ENCODE results near the gene CNDP1. TPM values are rescaled to one million over a fixed set of nuclear protein-coding genes. Genes with fewer than 3 reads are reported as not detected.
"Not testable (repeated sequence)": the region's sequence is repeated elsewhere in the genome, so short reads cannot be mapped to it uniquely, and the experiment has no call there.

Gene CNDP1, protein sequence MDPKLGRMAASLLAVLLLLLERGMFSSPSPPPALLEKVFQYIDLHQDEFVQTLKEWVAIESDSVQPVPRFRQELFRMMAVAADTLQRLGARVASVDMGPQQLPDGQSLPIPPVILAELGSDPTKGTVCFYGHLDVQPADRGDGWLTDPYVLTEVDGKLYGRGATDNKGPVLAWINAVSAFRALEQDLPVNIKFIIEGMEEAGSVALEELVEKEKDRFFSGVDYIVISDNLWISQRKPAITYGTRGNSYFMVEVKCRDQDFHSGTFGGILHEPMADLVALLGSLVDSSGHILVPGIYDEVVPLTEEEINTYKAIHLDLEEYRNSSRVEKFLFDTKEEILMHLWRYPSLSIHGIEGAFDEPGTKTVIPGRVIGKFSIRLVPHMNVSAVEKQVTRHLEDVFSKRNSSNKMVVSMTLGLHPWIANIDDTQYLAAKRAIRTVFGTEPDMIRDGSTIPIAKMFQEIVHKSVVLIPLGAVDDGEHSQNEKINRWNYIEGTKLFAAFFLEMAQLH
- total RNA-seq = 4.0 TPM

DNA sequence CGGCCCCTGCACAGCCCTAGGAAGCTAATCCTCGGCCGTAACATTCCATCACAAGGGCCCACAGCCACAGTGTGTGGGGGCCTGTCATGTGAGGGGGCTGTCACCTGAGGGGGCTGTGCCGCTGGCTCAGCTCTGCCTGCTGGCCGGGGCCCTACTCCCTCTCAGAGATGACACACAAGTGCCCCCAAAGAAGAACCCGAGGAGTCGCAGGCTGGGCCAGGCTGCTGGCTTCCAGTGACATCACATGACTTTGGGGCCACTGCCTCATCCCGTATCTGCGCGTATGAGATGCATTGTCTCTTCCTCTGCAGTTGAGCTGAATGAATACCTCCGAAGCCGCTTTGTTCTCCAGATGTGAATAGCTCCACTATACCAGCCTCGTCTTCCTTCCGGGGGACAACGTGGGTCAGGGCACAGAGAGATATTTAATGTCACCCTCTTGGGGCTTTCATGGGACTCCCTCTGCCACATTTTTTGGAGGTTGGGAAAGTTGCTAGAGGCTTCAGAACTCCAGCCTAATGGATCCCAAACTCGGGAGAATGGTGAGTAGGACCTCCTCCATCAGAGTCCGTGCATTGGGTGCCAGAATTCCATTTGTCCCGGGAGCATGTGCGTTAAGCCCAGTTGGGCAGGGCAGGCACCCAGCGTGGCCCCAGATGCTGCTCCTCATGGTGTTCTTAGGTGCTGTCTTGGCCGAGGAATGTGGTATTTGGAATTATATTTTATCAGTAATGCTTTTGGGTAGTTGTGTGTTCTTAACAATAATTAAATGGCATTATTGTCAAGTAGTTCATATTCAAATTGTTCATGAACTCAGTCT, at the start of gene CNDP1:
Gene CNDP1, plus strand, starts transcription at position 351 of the 820 bp plus-strand sequence. Its CDS starts 168 bp downstream, at position 519.
- DNase-seq (ENCODE audit: low spot score) = no peak

DNA sequence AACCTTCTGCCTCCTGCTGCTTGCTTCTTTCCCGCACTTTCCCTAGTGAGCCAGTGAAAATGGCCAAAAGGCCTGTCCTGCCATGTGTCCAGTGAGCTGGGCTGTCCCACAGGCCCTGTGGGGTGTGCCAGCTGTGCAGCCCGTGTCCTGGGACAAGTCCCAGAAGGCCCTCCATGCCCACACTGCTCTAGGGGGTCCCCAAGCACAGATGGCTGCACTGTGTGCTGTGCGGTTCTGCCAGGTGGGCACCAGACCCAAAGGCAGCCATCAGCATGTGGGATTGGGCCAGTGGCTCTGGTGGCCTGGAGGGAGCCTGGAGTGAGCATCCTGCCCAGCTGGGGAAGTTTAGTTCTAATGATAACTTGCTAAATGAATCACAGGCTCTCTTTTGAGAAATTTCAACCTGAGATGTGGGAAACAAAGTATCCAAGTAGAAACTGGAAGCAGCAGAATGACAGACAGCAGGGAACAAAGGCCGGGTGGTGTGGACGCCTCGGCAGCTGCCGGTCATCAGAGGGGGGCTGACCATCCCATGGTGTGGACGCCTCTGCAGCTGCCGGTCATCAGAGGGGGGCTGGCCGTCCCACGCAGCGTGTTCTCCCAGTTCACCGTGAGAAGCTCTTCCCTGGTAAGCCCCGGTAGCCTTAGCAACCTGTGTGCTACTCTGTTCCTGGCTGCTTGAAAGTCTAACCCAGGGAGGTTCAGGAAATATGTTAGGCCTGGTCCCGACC, 48.0 kb upstream of the CNDP1 start:
- no peak for DNase-seq (ENCODE audit: low spot score)

DNA sequence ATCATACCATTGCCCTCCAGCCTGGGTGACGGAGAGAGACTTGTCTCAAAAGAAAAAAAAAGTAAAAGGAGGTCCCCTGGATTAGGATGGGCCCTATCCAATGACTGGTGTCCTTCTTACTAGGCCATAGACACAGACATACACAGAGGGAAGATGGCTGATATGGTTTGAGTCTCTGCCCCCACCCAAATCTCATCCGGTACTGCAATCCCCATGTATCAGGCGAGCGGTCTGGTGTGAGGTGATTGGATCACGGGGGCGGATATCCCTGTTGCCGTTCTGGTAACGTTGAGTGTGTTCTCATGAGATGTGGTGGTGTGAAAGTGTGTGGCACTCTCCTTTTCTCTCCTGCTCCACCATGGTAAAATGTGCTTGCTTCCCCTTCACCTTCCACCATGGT, 45.9 kb upstream of the CNDP1 start:
- no peak for DNase-seq (ENCODE audit: low spot score)

DNA sequence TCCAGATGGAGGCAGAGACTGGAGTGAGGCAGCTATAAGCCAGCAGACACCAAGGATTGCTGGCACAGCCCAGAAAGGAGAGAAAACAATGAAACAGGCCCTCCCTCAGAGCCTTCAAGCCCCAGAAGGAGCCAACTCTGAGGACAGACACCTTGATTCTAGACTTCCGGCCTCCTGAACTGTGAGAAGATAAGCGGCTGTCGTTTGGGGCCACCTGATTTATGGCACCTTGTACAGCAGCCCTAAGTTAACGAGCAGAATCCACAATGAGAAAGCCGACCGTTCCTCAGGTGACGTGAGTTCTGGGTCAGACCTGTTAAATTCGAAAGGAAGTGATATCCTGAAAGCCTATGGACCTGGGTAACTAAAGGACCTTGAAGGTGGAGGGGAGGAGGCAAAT, 45.4 kb upstream of the CNDP1 start:
- DNase-seq (ENCODE audit: low spot score) = no peak

DNA sequence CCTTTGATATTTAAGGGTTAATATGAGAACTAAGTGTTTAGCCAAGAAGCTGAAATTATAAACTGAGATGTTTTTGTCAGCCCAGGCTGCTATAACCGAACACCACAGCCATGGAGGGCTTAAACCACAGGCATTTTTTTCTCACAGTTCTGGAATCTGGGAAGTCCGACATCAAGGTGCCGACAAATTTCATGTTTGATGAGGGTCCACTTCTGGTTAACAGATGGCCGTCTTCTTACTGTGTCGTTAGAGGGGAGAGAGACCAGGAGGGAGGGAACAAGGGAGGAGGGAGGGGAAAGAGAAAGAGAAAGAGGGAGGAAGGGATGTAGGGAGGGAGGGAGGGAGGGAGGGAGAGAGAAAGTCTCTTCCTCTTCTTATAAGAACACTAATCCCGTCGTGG, 44.6 kb upstream of the CNDP1 start:
- no peak for DNase-seq (ENCODE audit: low spot score)

DNA sequence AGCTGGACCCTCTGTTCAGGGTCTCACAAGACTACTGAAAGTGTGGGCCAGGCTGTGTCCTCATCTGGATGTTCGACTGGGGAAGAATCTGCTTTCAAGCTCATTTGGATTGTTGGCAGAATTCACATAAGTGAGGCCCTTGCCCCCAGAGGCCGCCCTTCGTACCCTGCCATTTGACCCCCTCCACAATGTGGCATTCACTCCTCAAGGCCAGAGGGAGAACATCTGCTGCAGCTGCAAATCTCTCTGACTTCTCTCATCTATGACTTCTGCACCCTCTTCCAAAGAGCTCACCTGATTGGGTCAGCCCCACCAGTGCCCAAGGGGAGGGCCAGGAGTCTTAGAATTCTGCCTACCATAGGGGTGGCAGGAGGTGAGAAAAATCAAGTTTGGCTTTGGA, 42.0 kb upstream of the CNDP1 start:
- no peak for DNase-seq (ENCODE audit: low spot score)

DNA sequence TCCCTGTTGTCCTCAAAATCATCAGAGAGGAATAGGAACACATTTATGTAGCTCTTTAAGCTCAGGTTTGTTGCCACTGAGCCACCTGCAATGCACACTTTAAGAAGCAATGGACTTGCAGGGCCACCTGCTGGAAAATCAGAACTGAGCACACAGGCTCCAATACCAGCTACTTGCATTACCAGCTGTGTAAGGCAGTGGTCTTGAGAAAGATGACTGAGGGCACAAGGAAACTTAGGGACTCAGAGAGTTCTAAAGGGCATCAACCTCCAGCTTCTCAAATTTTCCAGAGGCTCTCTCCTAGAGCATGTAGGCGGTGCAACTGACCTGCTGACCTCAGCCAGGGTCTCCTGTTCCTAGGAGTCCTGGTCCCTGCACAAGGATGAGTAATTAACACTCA, 40.6 kb upstream of the CNDP1 start:
- DNase-seq (ENCODE audit: low spot score) = peak; percentile 67

DNA sequence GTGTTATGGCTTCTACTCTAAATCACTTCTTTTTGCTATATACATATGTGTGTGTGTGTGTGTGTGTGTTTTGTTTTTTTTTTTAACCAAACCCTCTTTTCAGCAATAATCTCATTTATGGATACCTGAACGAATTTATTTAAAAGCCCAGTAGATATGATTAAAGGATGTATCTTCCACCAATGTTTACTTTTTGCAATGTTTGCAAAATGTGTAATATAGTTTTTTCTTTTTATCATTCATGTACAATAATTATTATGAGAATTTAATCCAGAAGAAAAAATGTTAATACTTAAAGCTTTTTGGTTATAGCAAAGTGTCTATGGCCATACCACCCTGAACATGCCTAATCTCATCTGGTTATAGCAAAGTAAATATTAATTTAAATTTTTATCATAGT, 39.8 kb upstream of the CNDP1 start:
- no peak for DNase-seq (ENCODE audit: low spot score)

DNA sequence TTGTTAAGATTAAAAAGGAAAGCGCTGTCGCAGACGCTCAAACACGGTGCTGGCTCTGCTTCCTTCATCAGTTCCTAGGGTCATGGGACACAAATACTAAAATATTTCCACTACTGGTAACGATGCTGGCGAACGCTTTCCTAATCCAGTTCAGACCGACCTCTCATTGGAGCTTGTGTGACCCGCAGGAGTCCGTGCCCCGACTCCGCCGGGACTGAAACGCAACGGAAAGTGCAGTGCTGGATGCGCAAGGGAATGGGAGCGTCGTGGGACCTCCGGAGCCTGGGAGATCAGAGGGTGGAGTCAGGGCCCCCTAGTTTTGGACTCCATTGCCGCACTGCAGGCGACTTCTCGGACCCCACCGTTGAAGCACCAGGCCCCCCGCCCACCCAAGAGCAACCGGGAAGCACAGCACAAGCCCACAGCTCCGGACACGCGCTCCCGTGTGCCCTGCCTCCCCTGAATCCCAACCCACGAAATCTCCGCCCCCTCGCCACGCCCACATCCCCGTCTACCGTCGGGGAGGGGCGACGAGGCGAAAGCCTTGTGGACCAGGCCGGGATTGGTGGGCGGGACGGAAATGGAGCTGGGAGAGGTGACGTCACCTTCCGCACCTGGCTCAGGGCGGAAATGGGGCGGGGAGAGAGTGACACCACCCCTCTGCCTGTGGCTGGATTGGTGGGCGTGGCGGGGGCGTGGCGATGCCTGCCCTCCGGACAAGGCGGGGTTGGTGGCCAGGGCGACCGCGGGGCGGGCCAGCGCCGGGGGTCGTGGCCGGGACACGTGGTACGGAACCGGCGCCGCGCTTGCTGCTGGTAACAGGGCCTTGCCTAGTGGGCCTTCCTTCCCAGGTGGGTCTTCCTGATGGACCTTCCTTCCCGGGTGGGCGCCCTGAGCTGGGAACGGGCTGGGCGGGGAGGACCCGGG, 38.5 kb upstream of the CNDP1 start, which contains the start of gene CNDP2:
Gene CNDP2, plus strand, starts transcription at position 783 of the 927 bp plus-strand sequence. CDS start 3,611 bp downstream, outside the sequence.
- DNase-seq (ENCODE audit: low spot score) = peak; percentile 100

DNA sequence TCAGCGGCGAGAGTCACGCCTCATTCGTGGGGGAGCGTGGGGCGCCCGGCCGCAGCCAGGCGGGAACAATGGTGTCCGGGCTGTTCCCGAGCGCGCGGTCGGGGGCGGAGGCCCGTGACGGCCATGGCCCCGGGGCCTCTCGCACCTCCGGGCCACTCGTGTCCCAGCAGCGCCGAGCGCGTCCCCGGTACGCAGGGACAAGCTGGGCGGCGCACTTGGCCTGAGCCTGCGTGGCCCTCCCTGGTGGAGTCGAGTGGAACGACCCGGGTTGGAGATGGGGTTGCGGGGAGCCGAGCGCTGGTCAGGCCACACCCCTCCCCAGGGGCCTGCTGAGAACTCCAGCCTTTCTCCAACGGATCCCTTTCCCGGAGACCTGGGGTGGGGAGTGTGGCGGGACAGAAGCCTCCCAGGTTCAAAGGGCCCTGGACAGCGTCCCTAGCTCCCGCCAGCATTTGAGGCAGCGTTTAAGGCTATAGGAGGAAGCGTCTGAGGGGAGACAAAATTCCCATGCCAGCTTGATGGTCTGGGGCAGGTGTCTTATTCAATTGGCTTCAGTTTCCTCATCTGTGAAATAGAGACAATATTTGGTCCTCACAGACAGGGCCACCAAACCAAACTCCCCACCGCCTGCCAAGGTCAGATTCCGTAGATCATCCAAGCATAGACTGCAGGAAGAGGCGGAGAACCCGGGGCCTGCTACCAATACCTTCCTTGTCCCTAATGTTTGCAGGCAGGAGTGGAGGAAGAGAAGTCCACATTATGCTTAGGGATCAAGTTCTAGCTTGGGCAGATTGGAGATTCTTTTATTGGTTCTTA, 37.6 kb upstream of the CNDP1 start:
- peak; percentile 44 for DNase-seq (ENCODE audit: low spot score)

DNA sequence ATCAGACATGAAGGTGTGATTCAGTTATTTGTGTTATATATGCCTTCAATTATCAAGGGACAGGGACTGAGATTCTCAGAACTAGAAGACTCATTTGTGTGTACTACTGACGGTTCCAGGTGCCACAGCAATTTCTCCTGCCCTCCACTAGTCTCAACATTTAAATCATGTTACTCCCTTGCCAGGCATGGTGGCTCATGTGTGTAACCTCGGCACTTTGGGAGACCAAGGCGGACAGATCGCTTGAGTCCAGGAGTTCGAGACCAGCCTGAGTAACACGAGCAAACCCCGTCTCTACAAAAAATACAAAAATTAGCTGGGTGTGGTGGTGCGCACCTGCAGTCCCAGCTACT, 37.0 kb upstream of the CNDP1 start:
- DNase-seq (ENCODE audit: low spot score) = no peak

DNA sequence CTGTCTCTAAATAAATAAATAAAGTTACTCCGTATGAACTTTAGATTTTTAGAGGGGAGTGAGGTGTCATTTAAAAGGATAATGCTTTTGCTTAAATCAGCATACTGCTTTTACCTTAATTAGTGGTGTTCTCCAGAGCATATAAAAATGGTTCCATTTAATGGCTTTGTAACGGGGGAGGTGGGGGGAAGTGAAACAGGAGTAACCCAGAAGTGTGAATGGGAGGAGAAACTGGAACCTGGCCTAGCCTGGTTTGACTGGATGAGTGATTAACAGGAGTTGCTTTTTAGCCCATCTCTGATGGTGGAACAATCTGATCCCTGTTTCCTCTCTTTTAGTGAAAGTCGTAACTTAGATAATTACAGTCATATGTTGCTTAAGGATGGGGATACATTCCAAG, 36.5 kb upstream of the CNDP1 start:
- no peak for DNase-seq (ENCODE audit: low spot score)

DNA sequence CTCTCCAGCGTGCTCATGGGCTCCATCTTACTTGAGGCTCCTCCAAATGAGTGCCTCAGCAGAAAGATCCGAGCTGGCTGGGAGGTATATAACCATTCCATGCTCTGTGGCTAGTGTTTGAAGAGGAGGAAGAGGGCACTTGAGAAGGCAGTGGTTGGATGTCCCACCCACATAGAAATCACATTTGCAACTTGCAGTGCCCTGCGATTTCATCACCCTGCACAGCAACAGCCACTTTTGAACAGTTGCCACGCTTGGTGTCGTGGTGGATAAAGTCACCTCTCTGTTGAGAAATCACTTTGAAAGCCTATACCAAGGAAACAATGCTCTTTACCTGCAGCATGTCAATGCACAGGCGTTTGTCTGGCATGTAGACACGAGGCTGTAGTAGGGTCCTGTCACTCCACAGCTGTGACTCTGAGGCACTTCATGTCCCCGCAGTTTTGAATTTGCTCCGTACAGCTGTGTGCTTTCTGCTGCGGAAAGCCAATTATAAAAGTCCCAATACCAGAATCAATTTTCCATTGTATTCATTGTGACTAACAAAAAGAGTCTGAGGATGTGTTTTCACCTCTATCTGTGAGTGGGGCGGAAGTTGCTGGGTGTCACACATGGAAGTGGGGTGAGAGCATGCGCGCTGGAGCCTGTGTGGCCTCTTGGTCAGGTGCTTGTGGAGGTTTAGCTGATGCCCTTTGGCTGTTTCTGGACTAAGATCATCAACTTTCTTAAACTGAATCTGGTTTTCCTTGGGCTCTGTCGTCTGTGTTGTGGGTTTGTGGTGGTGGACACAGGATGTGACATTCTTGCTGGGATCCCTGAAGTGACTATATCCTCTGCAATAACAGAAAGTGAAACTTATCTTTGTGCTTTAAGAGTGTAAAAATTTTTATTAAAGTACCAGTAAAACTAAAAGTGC, 35.3 kb upstream of the CNDP1 start:
- DNase-seq (ENCODE audit: low spot score) = peak; percentile 77

DNA sequence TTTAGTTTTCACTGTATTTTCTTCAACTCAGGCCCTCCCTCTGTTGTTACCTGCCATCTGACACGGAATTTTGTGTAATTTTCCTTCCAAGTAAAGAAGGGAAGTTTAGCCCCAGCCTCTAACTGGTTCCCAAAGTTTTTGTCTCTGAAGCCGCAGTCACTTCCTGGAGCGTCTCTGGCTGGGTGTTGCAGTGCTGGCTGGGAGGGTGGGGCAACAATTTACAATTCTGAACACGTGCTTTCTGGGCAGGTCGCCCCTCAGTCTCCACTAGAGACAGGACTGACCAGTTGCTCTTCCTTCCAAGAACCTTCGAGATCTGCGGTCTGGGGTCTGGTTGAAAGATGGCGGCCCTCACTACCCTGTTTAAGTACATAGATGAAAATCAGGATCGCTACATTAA, 34.7 kb upstream of the CNDP1 start:
- DNase-seq (ENCODE audit: low spot score) = peak; percentile 77

DNA sequence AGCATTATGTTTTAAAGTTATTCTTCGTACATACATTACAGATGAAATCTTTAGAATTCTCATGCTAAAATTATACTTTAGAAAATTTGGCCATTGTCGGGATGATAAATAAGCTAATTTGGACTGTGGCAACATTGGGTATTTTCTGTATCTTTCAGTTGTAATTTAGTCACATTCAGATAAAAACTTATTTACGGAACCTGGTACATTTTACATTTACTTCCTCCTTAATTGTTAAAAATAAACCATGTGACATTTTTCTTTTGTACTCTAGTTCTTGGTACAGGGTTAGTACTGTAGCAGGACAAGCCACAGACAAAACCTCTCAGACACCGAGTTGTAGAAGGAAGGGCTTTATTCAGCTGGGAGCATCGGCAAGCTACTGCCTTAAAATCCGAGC, 33.9 kb upstream of the CNDP1 start:
- no peak for DNase-seq (ENCODE audit: low spot score)

DNA sequence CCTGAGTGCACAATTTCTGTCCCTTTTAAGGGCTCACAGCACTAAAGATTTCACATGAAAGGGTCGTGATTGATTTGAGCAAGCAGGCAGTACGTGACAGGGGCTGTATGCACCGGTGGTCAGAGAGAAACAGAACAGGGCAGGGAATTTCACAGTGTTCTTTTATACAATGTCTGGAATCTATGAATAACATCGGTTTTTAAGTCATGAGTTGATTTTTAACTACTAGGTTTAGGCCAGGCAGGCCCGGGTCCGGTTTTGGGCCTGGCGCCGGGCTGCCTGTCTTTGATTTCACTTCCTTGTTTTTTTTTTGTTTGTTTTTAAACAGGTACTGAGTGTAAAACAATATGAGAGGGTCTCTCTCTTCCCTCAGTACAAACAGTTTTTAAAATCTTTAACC, 33.5 kb upstream of the CNDP1 start:
- not testable (repeated sequence) for DNase-seq (ENCODE audit: low spot score)

DNA sequence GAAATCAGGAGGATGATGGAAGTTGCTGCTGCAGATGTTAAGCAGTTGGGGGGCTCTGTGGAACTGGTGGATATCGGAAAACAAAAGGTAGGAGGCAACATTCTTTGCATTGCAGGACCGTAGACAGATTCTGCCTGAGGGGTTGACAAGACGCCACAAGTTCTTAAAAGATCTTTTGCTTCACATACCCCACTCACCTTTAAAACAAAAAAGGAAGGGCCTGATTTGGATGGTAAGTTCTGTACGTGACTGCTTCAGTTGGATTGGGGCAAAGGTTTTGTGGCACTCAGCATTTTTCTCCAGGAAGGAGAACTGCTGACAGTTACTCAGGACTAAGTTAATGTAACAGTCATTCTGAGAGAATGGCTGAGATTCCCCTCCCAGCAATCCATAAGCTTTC, 32.9 kb upstream of the CNDP1 start:
- DNase-seq (ENCODE audit: low spot score) = no peak

DNA sequence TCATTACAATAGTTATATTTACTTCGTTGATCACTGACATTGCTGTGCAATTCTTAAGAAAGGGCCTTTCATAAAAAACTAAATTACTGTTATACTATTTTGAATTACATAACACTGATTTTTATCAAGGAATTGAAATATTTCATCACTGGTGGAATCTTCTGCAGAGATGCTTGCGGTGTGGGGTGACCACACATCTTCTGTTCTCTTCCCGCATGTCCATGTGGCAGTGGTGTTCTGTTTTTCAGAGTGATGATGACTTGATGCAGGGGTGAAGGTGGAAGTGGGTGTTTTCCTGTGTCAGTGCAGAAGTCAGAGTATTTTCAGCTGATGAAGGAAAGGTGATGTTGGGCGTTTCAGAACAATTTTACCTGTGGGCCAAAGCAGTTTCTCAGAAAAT, 31.2 kb upstream of the CNDP1 start:
- no peak for DNase-seq (ENCODE audit: low spot score)

DNA sequence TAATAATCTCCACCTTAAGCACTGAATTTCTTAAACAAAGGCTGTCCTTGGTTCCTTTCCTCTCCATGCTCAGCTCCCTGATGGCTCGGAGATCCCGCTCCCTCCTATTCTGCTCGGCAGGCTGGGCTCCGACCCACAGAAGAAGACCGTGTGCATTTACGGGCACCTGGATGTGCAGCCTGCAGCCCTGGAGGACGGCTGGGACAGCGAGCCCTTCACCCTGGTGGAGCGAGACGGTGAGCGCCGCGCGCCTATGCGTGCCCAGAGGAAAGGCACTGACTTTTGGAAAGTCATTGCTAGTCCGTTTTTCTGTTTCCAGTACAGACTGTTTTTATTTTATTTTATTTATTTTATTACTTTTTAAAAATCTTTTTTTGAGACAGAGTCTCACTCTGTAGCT, 28.5 kb upstream of the CNDP1 start:
- DNase-seq (ENCODE audit: low spot score) = no peak

Data from mucosa of gallbladder (tissue), 1 donor.